IMR-90 (cell line): Measurements from ENCODE around the gene MDM4. TPM values are rescaled to one million over a fixed set of nuclear protein-coding genes. Genes with fewer than 3 reads are reported as not detected.

Experiments
- ATAC-seq: fragments of 200-7000 bp; cut with Tn5 transposase; 2 replicates; pipeline ENCODE4 v1.9.1; 2020; ENCODE audit warnings: low read depth, mild to moderate bottlenecking, moderate library complexity
- BruUV-seq: library from RNA; stranded (reverse); fragments of 400-500 nt; replicated peaks from 2 replicates; lab custom pipeline; 2021; lab: Mats Ljungman, UMichigan
- CTCF ChIA-PET: fragments of 300-600 bp; formaldehyde crosslinking; extraction: SDS; loops from one replicate; lab custom pipeline; 2021; ENCODE audit warnings: antibody characterized with exemption; lab: Yijun Ruan, JAX
- POLR2A ChIA-PET: fragments of 300-600 bp; sonication (Branson Sonifier 250); formaldehyde crosslinking; loops from one replicate; lab custom pipeline; 2022; ENCODE audit warnings: antibody characterized with exemption; ENCODE audit not compliant: unreplicated experiment; lab: Charles Lee
- DNase-seq: peaks from one replicate; pipeline ENCODE4 v3.0.0; 2013
- H2AFZ ChIP-seq: replicated peaks from 2 replicates; pipeline ENCODE3; 2013; ENCODE audit warnings: low read length, mild to moderate bottlenecking; ENCODE audit not compliant: poor library complexity
- H2AK5ac ChIP-seq: 2 replicates; pipeline ENCODE4 v1.6.1; 2013; ENCODE audit warnings: low read depth, low read length, inconsistent platforms
- H2AK9ac ChIP-seq: replicated peaks from 2 replicates; pipeline ENCODE3; 2013; ENCODE audit warnings: mild to moderate bottlenecking, low read depth, low read length, moderate library complexity; ENCODE audit not compliant: poor library complexity
- H2BK120ac ChIP-seq: 2 replicates; pipeline ENCODE4 v1.6.1; 2013; ENCODE audit warnings: low read depth, low read length, inconsistent platforms
- H2BK15ac ChIP-seq: 3 replicates; pipeline ENCODE4 v1.6.1; 2013; ENCODE audit warnings: low read depth, low read length, inconsistent platforms
- H2BK20ac ChIP-seq: 2 replicates; pipeline ENCODE4 v1.6.1; 2013; ENCODE audit warnings: low read depth, mild to moderate bottlenecking, inconsistent platforms, low read length, moderate library complexity
- H2BK5ac ChIP-seq: 2 replicates; pipeline ENCODE4 v1.6.1; 2013; ENCODE audit warnings: mild to moderate bottlenecking, low read depth, low read length, inconsistent platforms; ENCODE audit not compliant: poor library complexity, severe bottlenecking
- H3K14ac ChIP-seq: replicated peaks from 2 replicates; pipeline ENCODE4 v1.6.1; 2013; ENCODE audit warnings: low read depth, low read length, inconsistent platforms
- H3K18ac ChIP-seq: 2 replicates; pipeline ENCODE4 v1.6.1; 2013; ENCODE audit warnings: low read depth, low read length, control low read depth
- H3K23ac ChIP-seq: 2 replicates; pipeline ENCODE4 v1.6.1; 2013; ENCODE audit warnings: low read depth, low read length, inconsistent platforms
- H3K27ac ChIP-seq: 2 replicates; pipeline ENCODE4 v1.5.1; 2013; ENCODE audit warnings: mild to moderate bottlenecking, control low read depth, low read length; ENCODE audit not compliant: insufficient read depth
- H3K27me3 ChIP-seq: 2 replicates; pipeline ENCODE4 v1.6.1; 2013; ENCODE audit warnings: low read length; ENCODE audit not compliant: control insufficient read depth, insufficient read depth
- H3K36me3 ChIP-seq: 2 replicates; pipeline ENCODE4 v1.6.1; 2013; ENCODE audit warnings: low read length, mixed read lengths; ENCODE audit not compliant: control insufficient read depth, insufficient read depth
- H3K4ac ChIP-seq: 2 replicates; pipeline ENCODE4 v1.6.1; 2013; ENCODE audit warnings: low read depth, low read length, inconsistent platforms
- H3K4me1 ChIP-seq: 2 replicates; pipeline ENCODE4 v1.6.1; 2013; ENCODE audit warnings: low read length, mixed read lengths; ENCODE audit not compliant: control insufficient read depth, insufficient read depth
- H3K4me2 ChIP-seq: 2 replicates; pipeline ENCODE4 v1.6.1; 2013; ENCODE audit warnings: low read depth, mild to moderate bottlenecking, control low read depth, low read length, moderate library complexity
- H3K4me3 ChIP-seq: 2 replicates; pipeline ENCODE4 v1.5.1; 2013; ENCODE audit warnings: low read depth, mild to moderate bottlenecking, control low read depth, low read length, moderate library complexity; ENCODE audit not compliant: insufficient read depth
- H3K56ac ChIP-seq: 2 replicates; pipeline ENCODE4 v1.6.1; 2013; ENCODE audit warnings: low read length, inconsistent platforms; ENCODE audit not compliant: insufficient read depth; ENCODE audit errors: extremely low read depth
- H3K79me1 ChIP-seq, 2 experiments: 2 replicates each; pipeline ENCODE4 v1.6.1; 2013; ENCODE audit warnings: low read length in 2 of 2, inconsistent platforms in 1 of 2, low read depth in 1 of 2
- H3K9ac ChIP-seq: 2 replicates; pipeline ENCODE4 v1.6.1; 2013; ENCODE audit warnings: low read depth, low read length, control low read depth
- H3K9me1 ChIP-seq: 2 replicates; pipeline ENCODE4 v1.6.1; 2013; ENCODE audit warnings: low read length, inconsistent platforms; ENCODE audit not compliant: insufficient read depth
- H3K9me3 ChIP-seq: 2 replicates; pipeline ENCODE4 v1.6.1; 2013; ENCODE audit warnings: low read length; ENCODE audit not compliant: control insufficient read depth, insufficient read depth
- H4K20me1 ChIP-seq: 2 replicates; pipeline ENCODE4 v1.6.1; 2013; ENCODE audit warnings: low read length, inconsistent platforms; ENCODE audit not compliant: insufficient read depth
- H4K5ac ChIP-seq: 2 replicates; pipeline ENCODE4 v1.6.1; 2013; ENCODE audit warnings: mild to moderate bottlenecking, low read depth, low read length, control low read depth
- H4K8ac ChIP-seq, 2 experiments: 2 replicates each; pipeline ENCODE4 v1.6.1; 2013; ENCODE audit warnings: low read depth in 2 of 2, low read length in 2 of 2, control low read depth in 1 of 2, inconsistent platforms in 1 of 2
- H4K91ac ChIP-seq: 2 replicates; pipeline ENCODE4 v1.6.1; 2013; ENCODE audit warnings: low read depth, low read length, inconsistent platforms; ENCODE audit not compliant: insufficient read depth
- CEBPB ChIP-seq: IDR thresholded peaks from 2 replicates; pipeline ENCODE4 v1.6.1; 2012; ENCODE audit warnings: low read depth, low read length, improper control_type of control experiment
- FOS ChIP-seq: fragments of 150-350 bp; IDR thresholded peaks from 2 replicates; pipeline ENCODE4 v1.6.1; 2016; ENCODE audit warnings: low read depth, low read length
- RAD21 ChIP-seq: IDR thresholded peaks from 2 replicates; pipeline ENCODE4 v1.6.1; 2012; ENCODE audit warnings: low read length, improper control_type of control experiment
- SMC3 ChIP-seq: fragments of 150-350 bp; IDR thresholded peaks from 2 replicates; pipeline ENCODE4 v1.6.1; 2016; ENCODE audit warnings: low read depth, mild to moderate bottlenecking, antibody characterized with exemption, low read length, moderate library complexity
- USF2 ChIP-seq: fragments of 150-350 bp; IDR thresholded peaks from 2 replicates; pipeline ENCODE4 v1.6.1; 2017; ENCODE audit warnings: mild to moderate bottlenecking, antibody characterized with exemption, low read length, low read depth
- WGBS, 2 experiments: methylation state at CpG; one replicate each; pipeline versions ENCODE4 v1.1.5 to v1.1.7; 2013; ENCODE audit warnings: missing lambda C conversion rate in 2 of 2; ENCODE audit not compliant: insufficient read length in 1 of 2; ENCODE audit errors: extremely low coverage in 2 of 2; 5-methylcytosine and 5-hydroxymethylcytosine counted together
- dilution Hi-C: fragments of 300-500 bp; cut with HindIII; formaldehyde crosslinking; loops from one replicate; pipeline ENCODE4 v1.14.3; 2018; ENCODE audit warnings: low sequenced_read_pairs; ENCODE audit not compliant: unreplicated experiment
- in situ Hi-C: fragments of 300-500 bp; cut with MboI; formaldehyde crosslinking; loops from 3 replicates; pipeline ENCODE4 v1.14.3; 2019; ENCODE audit warnings: low sequenced_read_pairs, inconsistent platforms, mixed read lengths
- intact Hi-C: fragments of 100-400 bp; cut with micrococcal nuclease; formaldehyde crosslinking; loops from 2 replicates; pipeline ENCODE4 v1.10.0; 2022
- polyA plus RNA-seq, 3 experiments: library from polyadenylated mRNA; depleted of rRNA; stranded (reverse); fragments of >200 nt; gene quantifications; 2 replicates each; pipeline ENCODE4 v1.2.3, GENCODE V29; 2012; ENCODE audit warnings: low replicate concordance in 1 of 3
- total RNA-seq: library from RNA; depleted of rRNA; stranded (reverse); fragments of >200 nt; gene quantifications from 2 replicates; pipeline ENCODE4 v1.2.3, GENCODE V29; 2012

Gene MDM4
- total and polyA plus RNA-seq, 2 of the 4 experiments (the other 2 are of a cell fraction) = 7.4 to 20.1 TPM

GRCh38 chr1:204575221-204576190 lies 59.3 kb downstream of the MDM4 start:
- H4K5ac ChIP-seq = no peak overlapping the region
- H3K56ac ChIP-seq = no peak overlapping the region
- no peaks in the 10 kb centered on the region for H4K20me1 ChIP-seq
- H2BK5ac ChIP-seq = no peak overlapping the region
- H3K27me3 ChIP-seq = peaks cover 10% of the 10 kb centered on the region
- whole genome bisulfite sequencing, 2 experiments = 76 to 90% methylated on average over 2 to 3 of the region's 13 CpGs
- H3K14ac ChIP-seq = no peak overlapping the region
- no peak overlapping the region for H2AK5ac ChIP-seq
- dilution Hi-C loops = no loop called here
- in situ Hi-C loops = no loop called here
- H2BK20ac ChIP-seq = no peak overlapping the region
- no peak overlapping the region for H4K91ac ChIP-seq
- H3K27ac ChIP-seq = no peak overlapping the region
- intact Hi-C loops = no loop called here
- no peaks in the 10 kb centered on the region for H3K9me3 ChIP-seq
- no peak overlapping the region for H3K18ac ChIP-seq
- H4K8ac ChIP-seq = no peak overlapping the region
- ChIA-PET CTCF (no interaction called here), POLR2A (no interaction called here)
- DNase-seq = no peak
- H3K79me1 ChIP-seq = no peaks in the 10 kb centered on the region
- H3K9ac ChIP-seq = no peak overlapping the region
- H2AK9ac ChIP-seq = no peak overlapping the region
- H3K4me3 ChIP-seq = no peak overlapping the region
- H2BK120ac ChIP-seq = no peak overlapping the region
- no peak overlapping the region for H2BK15ac ChIP-seq
- H3K9me1 ChIP-seq = no peaks in the 10 kb centered on the region
- H3K36me3 ChIP-seq = no peaks in the 10 kb centered on the region
- H3K23ac ChIP-seq = no peak overlapping the region
- H2AFZ ChIP-seq = no peak overlapping the region
- H3K4me1 ChIP-seq = peaks cover 1% of the 10 kb centered on the region; the same call in 1 of the 2 replicates
- no TSS peak for BruUV-seq
- no peak overlapping the region for H3K4ac ChIP-seq
- no peak for TF ChIP-seq USF2
- no peak for TF ChIP-seq SMC3
- no peak for TF ChIP-seq RAD21
- TF ChIP-seq FOS = no peak
- TF ChIP-seq CEBPB = no peak
- no peak for ATAC-seq
- no peak overlapping the region for H3K4me2 ChIP-seq
